Caco-2 (cell line): Measurements from ENCODE around the gene ALDH9A1. TPM values are rescaled to one million over a fixed set of nuclear protein-coding genes. Genes with fewer than 3 reads are reported as not detected.

Experiments used
- BruUV-seq: library from RNA; stranded (reverse); fragments of 400-500 nt; replicated peaks from 2 replicates; lab custom pipeline; 2021; lab: Mats Ljungman, UMichigan
- CTCF ChIA-PET: fragments of 300-600 bp; sonication (Branson Sonifier 250); formaldehyde crosslinking; loops from one replicate; lab custom pipeline; 2022; ENCODE audit warnings: antibody characterized with exemption; lab: Charles Lee
- POLR2A ChIA-PET: fragments of 300-600 bp; sonication (Branson Sonifier 250); formaldehyde crosslinking; loops from one replicate; lab custom pipeline; 2022; ENCODE audit warnings: antibody characterized with exemption; lab: Charles Lee
- DNase-seq, 2 experiments: peaks; one replicate each; pipeline versions ENCODE4 v3.0.0 to v3.0.0-alpha.2; 2020 to 2022
- H3K27me3 ChIP-seq: replicated peaks from 2 replicates; pipeline ENCODE4 v1.6.0; 2011; ENCODE audit warnings: low read length; ENCODE audit not compliant: control insufficient read depth, insufficient read depth
- H3K36me3 ChIP-seq: 2 replicates; pipeline ENCODE4 v1.5.1; 2011; ENCODE audit warnings: low read length; ENCODE audit not compliant: control insufficient read depth, insufficient read depth
- H3K4me1 ChIP-seq: fragments of 250-450 bp; sonication (Bioruptor Pico); 2 replicates; pipeline ENCODE4 v1.5.1; 2020; ENCODE audit warnings: mild to moderate bottlenecking
- H3K4me3 ChIP-seq: 2 replicates; pipeline ENCODE4 v1.5.1; 2011; ENCODE audit warnings: low read depth, mild to moderate bottlenecking, control low read depth, low read length
- H3K9me3 ChIP-seq: fragments of 250-450 bp; sonication (Bioruptor Pico); 2 replicates; pipeline ENCODE4 v1.5.1; 2020; ENCODE audit warnings: mild to moderate bottlenecking, moderate library complexity
- H3K27ac Mint-ChIP-seq: one replicate; pipeline ENCODE4 v1.8.0; 2022; ENCODE audit warnings: mixed read lengths; ENCODE audit not compliant: unreplicated experiment
- H3K27me3 Mint-ChIP-seq: one replicate; pipeline ENCODE4 v1.8.0; 2022; ENCODE audit warnings: mixed read lengths; ENCODE audit not compliant: insufficient read depth, unreplicated experiment
- H3K36me3 Mint-ChIP-seq: one replicate; pipeline ENCODE4 v1.8.0; 2022; ENCODE audit warnings: mild to moderate bottlenecking, mixed read lengths; ENCODE audit not compliant: insufficient read depth, unreplicated experiment
- H3K4me1 Mint-ChIP-seq: one replicate; pipeline ENCODE4 v1.8.0; 2022; ENCODE audit warnings: low read depth, mixed read lengths; ENCODE audit not compliant: unreplicated experiment
- H3K4me3 Mint-ChIP-seq: one replicate; pipeline ENCODE4 v1.8.0; 2022; ENCODE audit warnings: mild to moderate bottlenecking, moderate library complexity, mixed read lengths; ENCODE audit not compliant: unreplicated experiment
- H3K9me3 Mint-ChIP-seq: one replicate; pipeline ENCODE4 v1.8.0; 2022; ENCODE audit warnings: mixed read lengths; ENCODE audit not compliant: unreplicated experiment
- intact Hi-C: fragments of 100-400 bp; cut with micrococcal nuclease; formaldehyde crosslinking; loops from one replicate; pipeline ENCODE4 v1.10.0; 2022; ENCODE audit not compliant: unreplicated experiment
- total RNA-seq: library from RNA; stranded (reverse); gene quantifications from 2 replicates; pipeline ENCODE4 v1.2.3, GENCODE V29; 2022
- TF ChIP-seq, protein P1 (sequence below), 2 experiments: fragments of 200-600 bp in 1 of 2; IDR thresholded peaks; 1 replicate in 1 of 2; 2 replicates in 1 of 2; pipeline versions ENCODE4 v1.5.1 to v1.8.0; 2011 to 2022; ENCODE audit warnings: antibody characterized with exemption in 1 of 2, control low read depth in 1 of 2, inconsistent platforms in 1 of 2, low read depth in 1 of 2, low read length in 1 of 2, mild to moderate bottlenecking in 1 of 2, moderate library complexity in 1 of 2; ENCODE audit not compliant: insufficient read depth in 1 of 2, severe bottlenecking in 1 of 2, unreplicated experiment in 1 of 2

ALDH9A1 gene
- total RNA-seq, 1 experiment from 2014 or later, result 33.9 TPM

GRCh38 chr1:165680303-165680702, 18.1 kb downstream of the ALDH9A1 start:
- BruUV-seq, result no TSS peak
- H3K4me3 ChIP-seq, result no peak overlapping the region
- H3K36me3 ChIP-seq, result peaks cover 1% of the 10 kb centered on the region; the same call in 1 of the 2 replicates
- ChIA-PET POLR2A (no interaction called here), CTCF (no interaction called here)
- no peak overlapping the region for H3K27ac Mint-ChIP-seq
- TF ChIP-seq, protein P1, sequence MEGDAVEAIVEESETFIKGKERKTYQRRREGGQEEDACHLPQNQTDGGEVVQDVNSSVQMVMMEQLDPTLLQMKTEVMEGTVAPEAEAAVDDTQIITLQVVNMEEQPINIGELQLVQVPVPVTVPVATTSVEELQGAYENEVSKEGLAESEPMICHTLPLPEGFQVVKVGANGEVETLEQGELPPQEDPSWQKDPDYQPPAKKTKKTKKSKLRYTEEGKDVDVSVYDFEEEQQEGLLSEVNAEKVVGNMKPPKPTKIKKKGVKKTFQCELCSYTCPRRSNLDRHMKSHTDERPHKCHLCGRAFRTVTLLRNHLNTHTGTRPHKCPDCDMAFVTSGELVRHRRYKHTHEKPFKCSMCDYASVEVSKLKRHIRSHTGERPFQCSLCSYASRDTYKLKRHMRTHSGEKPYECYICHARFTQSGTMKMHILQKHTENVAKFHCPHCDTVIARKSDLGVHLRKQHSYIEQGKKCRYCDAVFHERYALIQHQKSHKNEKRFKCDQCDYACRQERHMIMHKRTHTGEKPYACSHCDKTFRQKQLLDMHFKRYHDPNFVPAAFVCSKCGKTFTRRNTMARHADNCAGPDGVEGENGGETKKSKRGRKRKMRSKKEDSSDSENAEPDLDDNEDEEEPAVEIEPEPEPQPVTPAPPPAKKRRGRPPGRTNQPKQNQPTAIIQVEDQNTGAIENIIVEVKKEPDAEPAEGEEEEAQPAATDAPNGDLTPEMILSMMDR (IDR thresholded peaks at IDR 0.05; ENCODE audit: insufficient read depth in 1 of 2, low read depth in 1 of 2, low read length in 1 of 2, severe bottlenecking in 1 of 2, unreplicated experiment in 1 of 2), result no peak
- no peaks in the 10 kb centered on the region for H3K4me1 ChIP-seq
- no peaks in the 10 kb centered on the region for H3K4me1 Mint-ChIP-seq
- no peak overlapping the region for H3K4me3 Mint-ChIP-seq
- peaks cover 6% of the 10 kb centered on the region for H3K36me3 Mint-ChIP-seq
- no peaks in the 10 kb centered on the region for H3K27me3 ChIP-seq
- no peaks in the 10 kb centered on the region for H3K9me3 ChIP-seq
- H3K27me3 Mint-ChIP-seq, result no peaks in the 10 kb centered on the region
- intact Hi-C loops, result no loop called here
- DNase-seq, result no peak
- no peaks in the 10 kb centered on the region for H3K9me3 Mint-ChIP-seq

DNA sequence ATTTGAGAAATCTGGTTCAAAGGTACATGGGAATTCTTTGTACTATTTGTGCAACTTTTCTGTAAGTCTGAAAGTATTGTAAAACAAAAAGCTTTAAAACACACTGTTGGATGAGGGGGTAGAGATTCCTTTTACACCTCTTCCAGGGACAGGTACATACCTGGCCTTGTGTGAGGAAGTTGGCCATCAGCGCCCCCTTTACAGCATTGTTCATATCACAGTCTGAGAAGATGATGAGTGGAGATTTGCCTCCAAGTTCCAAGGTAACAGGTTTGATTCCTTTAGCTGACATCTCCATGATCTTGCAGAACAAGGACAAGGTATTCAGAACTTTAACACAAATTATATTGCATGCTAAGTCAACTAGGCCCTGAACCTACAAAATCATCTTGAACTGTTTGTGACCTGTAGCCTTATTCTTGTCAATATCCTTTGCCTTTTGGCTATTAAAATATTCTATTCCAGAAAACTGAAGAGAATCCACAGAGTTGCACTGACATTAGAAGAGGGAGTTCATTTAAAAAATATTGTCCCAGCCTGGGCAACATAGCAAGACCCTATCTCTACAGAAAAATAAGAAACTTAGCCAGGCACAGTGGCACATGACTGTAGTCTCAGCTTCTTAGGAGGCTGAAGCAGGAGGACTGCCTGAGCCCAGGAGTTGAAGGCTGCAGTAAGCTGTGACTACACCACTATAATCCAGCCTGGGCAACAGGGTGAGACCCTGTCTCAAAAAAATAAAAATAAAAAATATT, 18.9 kb downstream of the ALDH9A1 start:
- H3K27ac Mint-ChIP-seq, result no peak overlapping the region
- peaks cover 1% of the 10 kb centered on the region; the same call in 1 of the 2 replicates for H3K36me3 ChIP-seq
- H3K9me3 ChIP-seq, result no peaks in the 10 kb centered on the region
- ChIA-PET CTCF (no interaction called here), POLR2A (no interaction called here)
- H3K27me3 ChIP-seq, result no peaks in the 10 kb centered on the region
- H3K4me3 Mint-ChIP-seq, result no peak overlapping the region
- BruUV-seq, result no TSS peak
- no peaks in the 10 kb centered on the region for H3K4me1 ChIP-seq
- DNase-seq, result no peak
- H3K4me1 Mint-ChIP-seq, result no peaks in the 10 kb centered on the region
- TF ChIP-seq, protein P1 (IDR thresholded peaks at IDR 0.05; ENCODE audit: insufficient read depth in 1 of 2, low read depth in 1 of 2, low read length in 1 of 2, severe bottlenecking in 1 of 2, unreplicated experiment in 1 of 2), result peak in 1 of 2 experiments; percentile 3
- H3K27me3 Mint-ChIP-seq, result no peaks in the 10 kb centered on the region
- intact Hi-C loops, result loop anchor here (1.0 kb wide), 1 partner anchor 78 kb away; no protein-coding TSS in a partner anchor
- no peak overlapping the region for H3K4me3 ChIP-seq
- no peaks in the 10 kb centered on the region for H3K9me3 Mint-ChIP-seq
- H3K36me3 Mint-ChIP-seq, result peaks cover 6% of the 10 kb centered on the region

DNA sequence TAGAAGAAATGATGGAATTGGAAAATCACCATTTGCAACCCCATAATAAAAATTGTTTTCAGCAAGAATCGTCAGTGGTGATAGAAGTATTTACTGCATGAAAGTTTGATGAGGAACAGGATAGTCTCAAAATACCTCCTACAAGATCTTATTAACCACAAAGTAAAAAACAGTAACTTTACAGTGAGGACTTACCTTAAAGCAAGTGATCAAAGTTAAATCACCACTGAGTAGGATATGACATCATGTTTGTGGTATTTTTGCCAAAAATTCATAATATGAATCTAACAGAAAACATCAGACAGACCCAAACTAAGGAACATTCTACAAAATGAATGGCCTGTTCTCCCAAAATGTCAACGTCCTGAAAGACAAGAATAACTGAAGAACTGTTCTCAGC, 19.9 kb downstream of the ALDH9A1 start:
- ChIA-PET POLR2A (no interaction called here), CTCF (no interaction called here)
- TF ChIP-seq, protein P1 (IDR thresholded peaks at IDR 0.05; ENCODE audit: insufficient read depth in 1 of 2, low read depth in 1 of 2, low read length in 1 of 2, severe bottlenecking in 1 of 2, unreplicated experiment in 1 of 2), result no peak
- Mint-ChIP-seq H3K27ac (no peak overlapping the region), H3K4me3 (no peak overlapping the region), H3K9me3 (no peaks in the 10 kb centered on the region), H3K36me3 (peaks cover 6% of the 10 kb centered on the region), H3K27me3 (no peaks in the 10 kb centered on the region), H3K4me1 (peaks cover 4% of the 10 kb centered on the region)
- Histone ChIP-seq H3K36me3 (peaks cover 1% of the 10 kb centered on the region; the same call in 1 of the 2 replicates), H3K4me1 (peaks cover 5% of the 10 kb centered on the region; the same call in 1 of the 2 replicates), H3K9me3 (no peaks in the 10 kb centered on the region), H3K4me3 (no peak overlapping the region), H3K27me3 (no peaks in the 10 kb centered on the region)
- intact Hi-C loops, result no loop called here
- no TSS peak for BruUV-seq
- no peak for DNase-seq
